ENCODE measurements around the gene BFSP2.

GRCh38 chr3:133375403-133375745 is 24.5 kb upstream of the BFSP2 start:
- TF ChIP-seq NR2C2 (CRISPR knock-in tag; IDR thresholded peaks at IDR 0.05; ENCODE audit: borderline replicate concordance) = no peak
- no peak for TF ChIP-seq ZFP36 (IDR thresholded peaks at IDR 0.05; ENCODE audit: borderline replicate concordance, low read depth, low read length, partially characterized antibody)
- TF ChIP-seq SP1 (IDR thresholded peaks at IDR 0.05) = no peak
- TF ChIP-seq SP1 (CRISPR knock-in tag; IDR thresholded peaks at IDR 0.05) = no peak
